WTC11 (cell line): ENCODE measurements around the gene GLB1L2.

Experiments
- ATF6 ChIP-seq: sonication (generic); formaldehyde crosslinking; IDR thresholded peaks from 2 replicates; pipeline ENCODE4 v1.8.1; 2023; ENCODE audit warnings: mild to moderate bottlenecking, missing genetic modification reagents
- CREM ChIP-seq: sonication (generic); formaldehyde crosslinking; IDR thresholded peaks from 2 replicates; pipeline ENCODE4 v1.8.1; 2022; ENCODE audit warnings: mild to moderate bottlenecking, missing genetic modification reagents, moderate library complexity
- HMGXB4 ChIP-seq: sonication (generic); formaldehyde crosslinking; IDR thresholded peaks from 2 replicates; pipeline ENCODE4 v1.8.1; 2023; ENCODE audit warnings: mild to moderate bottlenecking, moderate library complexity, missing genetic modification reagents
- IRF2 ChIP-seq: sonication (generic); formaldehyde crosslinking; IDR thresholded peaks from 2 replicates; pipeline ENCODE4 v1.8.0; 2022; ENCODE audit warnings: low read depth, missing genetic modification reagents, borderline replicate concordance
- NFYB ChIP-seq: sonication (generic); formaldehyde crosslinking; conservative IDR thresholded peaks from 2 replicates; pipeline ENCODE4 v1.8.0; 2022; ENCODE audit warnings: low read depth, missing genetic modification reagents

- TF ChIP-seq CREM, result no peak
- no peak for TF ChIP-seq ATF6 (CRISPR knock-in tag)
- no peak for TF ChIP-seq IRF2 (CRISPR knock-in tag)
- TF ChIP-seq NFYB, result no peak
- TF ChIP-seq HMGXB4 (CRISPR knock-in tag), result no peak
These were observed 6.9 kb downstream of the GLB1L2 start for GRCh38 chr11:134338654-134339053.
